Psoas muscle (tissue), 8 donors: Measurements from ENCODE around the gene PHPT1. TPM values are rescaled to one million over a fixed set of nuclear protein-coding genes. Genes with fewer than 3 reads are reported as not detected.

Source experiments
- ATAC-seq, 4 donors: fragments of 200-7000 bp; cut with Tn5 transposase; one replicate each; pipeline ENCODE4 v1.9.1; 2020; ENCODE audit warnings: moderate library complexity in 3 of 4, mild to moderate bottlenecking in 2 of 4
- DNase-seq, 2 donors: peaks; one replicate each; pipeline ENCODE4 v3.0.0-alpha.2; 2020
- H3K27ac ChIP-seq: fragments of 200-600 bp; one replicate; pipeline ENCODE4 v1.8.0; 2022
- H3K27me3 ChIP-seq, 3 donors: fragments of 200-600 bp in 1 of 3; one replicate each; pipeline versions ENCODE4 v1.6.1 to v1.8.0; 2013 to 2022; ENCODE audit warnings: low read length in 2 of 3, mild to moderate bottlenecking in 2 of 3, moderate library complexity in 1 of 3; ENCODE audit not compliant: insufficient read depth in 3 of 3
- H3K36me3 ChIP-seq, 2 donors: fragments of 200-600 bp in 1 of 2; one replicate each; pipeline versions ENCODE4 v1.6.1 to v1.8.0; 2013 to 2022; ENCODE audit warnings: low read depth in 1 of 2, mild to moderate bottlenecking in 1 of 2, moderate library complexity in 1 of 2; ENCODE audit not compliant: insufficient read depth in 1 of 2
- H3K4me1 ChIP-seq: fragments of 200-600 bp; one replicate; pipeline ENCODE4 v1.8.0; 2022
- H3K4me3 ChIP-seq: fragments of 200-600 bp; one replicate; pipeline ENCODE4 v1.8.0; 2022; ENCODE audit warnings: mild to moderate bottlenecking
- H3K9me3 ChIP-seq: fragments of 200-600 bp; one replicate; pipeline ENCODE4 v1.8.0; 2022
- WGBS, 3 donors: extraction: QIAGEN DNeasy Blood & Tissue Kit; methylation state at CpG; one replicate each; pipeline versions ENCODE4 v1.1.6 to v1.1.7; 2013; 5-methylcytosine and 5-hydroxymethylcytosine counted together
- intact Hi-C, 2 donors: fragments of 100-400 bp; cut with DNase I; formaldehyde crosslinking; loops; one replicate each; pipeline versions ENCODE4 v1.11.0 to v1.14.2; 2022
- polyA plus RNA-seq, 3 donors: library from polyadenylated mRNA; stranded (reverse); fragments of 200-250 nt; gene quantifications; one replicate each; pipeline ENCODE4 v1.2.3, GENCODE V29; 2013
- total RNA-seq, 4 donors: library from RNA; stranded (reverse); fragmentation: NEBNext Ultra II Directional in 2 of 4; extraction: Animal tissue kit (Norgen Biotek cat#: 25700) in 2 of 4; gene quantifications; one replicate each; pipeline versions ENCODE4 v1.2.1 to v1.2.4, GENCODE V29; 2021 to 2023
- TF ChIP-seq, protein P1 (sequence below): fragments of 200-600 bp; IDR thresholded peaks from one replicate; pipeline ENCODE4 v1.8.0; 2022; ENCODE audit warnings: antibody characterized with exemption
- donor health status: healthy with polysubstance abuse.
- donor health status: DM: no; HTN: no; CAD: no; lungs with moderate emphysema.
- donor health status: Bipolar disorder and iron deficiency.
- donor health status: healthy.
- donor health status: DM: yes; HTN: yes; CAD: no.
- donor health status: DM: no; HTN: no; CAD: no.
- donor health status: DM: no; HTN: no; CAD: no.
- donor health status: DM: yes; HTN: yes; CAD: no.

PHPT1 gene
- total and polyA plus RNA-seq, 7 donors: 154 to 295 (median 228) TPM

DNA sequence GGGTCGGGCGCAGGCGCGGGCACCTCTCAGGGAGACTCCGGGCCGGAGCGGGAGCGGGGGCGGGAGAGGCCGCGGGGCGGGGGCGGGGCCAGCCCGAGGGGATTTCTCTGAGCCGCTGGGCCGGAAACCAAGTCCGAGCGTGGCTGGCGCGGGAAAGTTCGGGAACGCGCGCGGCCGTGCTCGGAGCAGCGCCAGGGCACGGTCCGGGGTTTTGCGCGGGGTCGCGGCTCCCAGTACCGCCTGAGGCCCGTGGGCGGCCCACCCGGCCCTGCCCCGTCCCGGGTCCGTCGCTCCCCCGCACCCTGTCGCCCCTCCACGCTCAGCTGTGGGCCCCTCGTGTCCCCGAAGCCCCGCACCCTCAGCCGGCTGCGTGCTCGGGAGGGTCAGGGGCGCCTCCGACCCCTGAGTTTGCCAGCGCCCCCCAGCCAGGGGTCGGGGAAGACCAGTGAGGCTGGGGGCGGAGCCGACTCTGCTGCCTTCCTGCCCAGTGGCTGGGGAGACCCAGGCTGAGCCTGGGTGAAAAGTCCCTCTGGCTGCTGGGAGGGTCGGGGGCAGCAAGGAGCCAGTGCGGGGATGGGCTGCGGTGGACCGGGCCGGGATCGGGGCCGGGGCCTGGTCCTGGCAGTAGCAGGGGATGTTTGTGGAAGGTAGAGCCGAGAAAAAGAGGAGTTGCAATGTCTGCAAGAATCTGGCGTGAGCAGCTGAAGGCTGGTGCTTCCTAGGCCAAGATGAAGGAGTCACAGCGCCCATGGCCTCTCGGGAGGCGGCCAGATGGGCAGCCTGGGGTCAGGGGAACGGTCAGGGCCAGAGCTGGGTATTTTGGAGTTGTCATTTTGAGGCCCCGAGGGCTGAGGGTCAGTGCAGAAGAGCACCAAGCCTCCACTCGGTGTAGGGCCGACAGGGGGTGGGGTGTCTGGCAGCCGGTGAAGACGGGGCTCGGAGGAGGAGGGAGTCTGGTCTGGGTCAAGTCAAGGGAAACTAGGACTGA is 37.7 kb downstream of the PHPT1 start:
- peaks cover 0 to 11% of the 10 kb centered on the region in 2 donors for H3K36me3 ChIP-seq
- peak; percentile 31 to 70 for DNase-seq

DNA sequence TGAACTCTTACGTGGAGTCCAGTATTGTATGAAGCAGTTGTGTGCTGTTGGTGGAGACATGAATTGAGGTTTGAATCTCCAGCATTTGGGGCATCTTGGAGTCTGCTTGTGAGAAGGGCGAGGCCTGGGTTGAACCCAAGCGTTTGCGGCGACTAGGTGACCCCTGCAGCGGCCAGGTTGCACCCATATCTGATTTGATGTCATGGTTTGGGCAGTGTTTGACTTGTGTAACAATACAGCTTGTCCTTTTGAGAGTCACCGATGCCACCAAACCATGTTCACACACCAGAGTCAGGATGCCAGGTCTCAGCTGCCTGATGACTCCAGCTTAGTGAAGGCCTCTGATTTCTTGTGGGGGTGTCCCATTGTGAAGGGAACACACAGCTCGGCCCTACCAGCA is 39.2 kb downstream of the PHPT1 start:
- H3K9me3 ChIP-seq: no peaks in the 10 kb centered on the region
- H3K27me3 ChIP-seq: no peaks in the 10 kb centered on the region
- intact Hi-C loops: no loop called here
- WGBS, 3 donors: 80 to 90% (median 81%) methylated on average over 8 of the region's 8 CpGs
- ATAC-seq (no peak), DNase-seq (no peak)
- no peak overlapping the region for H3K27ac ChIP-seq
- peaks cover 16% of the 10 kb centered on the region for H3K4me1 ChIP-seq
- TF ChIP-seq, protein P1, sequence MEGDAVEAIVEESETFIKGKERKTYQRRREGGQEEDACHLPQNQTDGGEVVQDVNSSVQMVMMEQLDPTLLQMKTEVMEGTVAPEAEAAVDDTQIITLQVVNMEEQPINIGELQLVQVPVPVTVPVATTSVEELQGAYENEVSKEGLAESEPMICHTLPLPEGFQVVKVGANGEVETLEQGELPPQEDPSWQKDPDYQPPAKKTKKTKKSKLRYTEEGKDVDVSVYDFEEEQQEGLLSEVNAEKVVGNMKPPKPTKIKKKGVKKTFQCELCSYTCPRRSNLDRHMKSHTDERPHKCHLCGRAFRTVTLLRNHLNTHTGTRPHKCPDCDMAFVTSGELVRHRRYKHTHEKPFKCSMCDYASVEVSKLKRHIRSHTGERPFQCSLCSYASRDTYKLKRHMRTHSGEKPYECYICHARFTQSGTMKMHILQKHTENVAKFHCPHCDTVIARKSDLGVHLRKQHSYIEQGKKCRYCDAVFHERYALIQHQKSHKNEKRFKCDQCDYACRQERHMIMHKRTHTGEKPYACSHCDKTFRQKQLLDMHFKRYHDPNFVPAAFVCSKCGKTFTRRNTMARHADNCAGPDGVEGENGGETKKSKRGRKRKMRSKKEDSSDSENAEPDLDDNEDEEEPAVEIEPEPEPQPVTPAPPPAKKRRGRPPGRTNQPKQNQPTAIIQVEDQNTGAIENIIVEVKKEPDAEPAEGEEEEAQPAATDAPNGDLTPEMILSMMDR: no peak
- H3K36me3 ChIP-seq: peaks cover 0 to 19% of the 10 kb centered on the region in 2 donors
- H3K4me3 ChIP-seq: no peak overlapping the region

More for the DNA sequence above, 37.7 kb downstream of the PHPT1 start:
- TF ChIP-seq, protein P1: no peak
- 2 to 4% (median 4%) methylated on average over 36 to 76 of the region's 76 CpGs for WGBS, 3 donors
- Histone ChIP-seq H3K27ac (peak overlapping the region; percentile 90), H3K4me3 (peak overlapping the region; percentile 98), H3K4me1 (peaks cover 20% of the 10 kb centered on the region), H3K27me3 (no peaks in the 10 kb centered on the region), H3K9me3 (no peaks in the 10 kb centered on the region)
- intact Hi-C loops: no loop called here
- ATAC-seq: peak; percentile 1 to 59 (median 44)

DNA sequence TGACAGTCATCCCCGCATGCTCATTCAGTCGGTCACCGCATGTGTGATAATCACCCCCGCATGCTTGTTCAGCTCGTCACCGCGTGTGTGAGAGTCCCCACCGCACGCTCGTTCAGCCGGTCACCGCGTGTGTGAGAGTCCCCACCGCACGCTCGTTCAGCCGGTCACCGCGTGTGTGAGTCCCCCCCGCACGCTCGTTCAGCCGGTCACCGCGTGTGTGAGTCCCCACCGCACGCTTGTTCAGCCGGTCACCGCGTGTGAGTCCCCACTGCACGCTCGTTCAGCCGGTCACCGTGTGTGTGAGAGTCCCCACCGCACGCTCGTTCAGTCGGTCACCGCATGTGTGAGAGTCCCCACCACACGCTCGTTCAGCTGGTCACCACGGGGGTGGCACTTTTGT is 40.6 kb downstream of the PHPT1 start:
- H3K27ac ChIP-seq: no peak overlapping the region
- peaks cover 0 to 23% of the 10 kb centered on the region in 2 donors for H3K36me3 ChIP-seq
- peaks cover 16% of the 10 kb centered on the region for H3K4me1 ChIP-seq
- H3K27me3 ChIP-seq: no peaks in the 10 kb centered on the region
- 92 to 93% (median 93%) methylated on average over 42 of the region's 42 CpGs for WGBS, 3 donors
- no peak for DNase-seq
- intact Hi-C loops: no loop called here
- no peaks in the 10 kb centered on the region for H3K9me3 ChIP-seq
- ATAC-seq: no peak
- H3K4me3 ChIP-seq: no peak overlapping the region
- TF ChIP-seq, protein P1: no peak

DNA sequence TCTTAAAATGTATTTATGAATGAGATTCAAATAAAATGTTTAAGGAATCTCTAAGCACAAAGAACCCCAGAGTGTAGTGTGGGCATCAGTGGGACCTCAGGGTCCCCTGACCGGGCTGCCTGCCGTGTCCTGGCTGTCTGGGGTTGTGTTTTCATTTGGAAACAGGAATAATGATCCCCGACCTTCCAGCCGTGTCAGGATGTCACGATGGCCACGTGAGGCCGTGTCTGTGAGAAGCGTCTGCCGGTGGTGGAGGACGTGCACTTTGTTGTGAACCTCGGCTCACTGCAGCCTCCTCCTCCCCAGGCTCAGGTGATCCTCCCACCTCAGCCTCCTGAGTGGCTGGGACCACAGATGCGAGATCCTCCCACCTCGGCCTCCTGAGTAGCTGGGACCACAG is 41.5 kb downstream of the PHPT1 start:
- DNase-seq: no peak
- Histone ChIP-seq H3K27me3 (no peaks in the 10 kb centered on the region), H3K36me3 (peaks cover 0 to 25% of the 10 kb centered on the region in 2 donors), H3K4me3 (no peak overlapping the region), H3K9me3 (no peaks in the 10 kb centered on the region), H3K4me1 (peaks cover 12% of the 10 kb centered on the region), H3K27ac (no peak overlapping the region)
- intact Hi-C loops: no loop called here
- ATAC-seq: no peak
- TF ChIP-seq, protein P1: no peak
- 83 to 89% (median 86%) methylated on average over 13 of the region's 13 CpGs for WGBS, 3 donors
